ENCODE results near the gene C2CD4D.

DNA sequence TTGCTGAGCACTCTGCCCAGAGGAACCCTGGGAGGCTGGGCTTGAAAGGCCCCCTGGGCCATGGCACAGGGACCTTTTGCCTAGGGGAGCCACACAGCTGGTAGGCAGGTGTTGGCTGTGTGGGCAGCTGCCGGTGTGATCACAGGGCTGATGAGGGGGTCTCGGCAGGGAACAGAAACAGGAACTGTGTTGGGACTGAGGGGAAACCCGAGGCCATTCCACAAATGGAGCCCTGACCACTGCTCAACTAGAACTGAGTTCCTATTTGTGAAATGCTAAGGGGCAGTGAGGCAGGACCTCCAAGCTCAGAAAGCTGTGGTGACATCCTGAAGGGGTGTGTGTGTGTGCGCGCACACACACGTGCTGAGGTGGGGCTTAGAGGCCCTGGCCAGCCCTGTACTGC lies 20.3 kb upstream of the C2CD4D start:
- TF ChIP-seq, protein P1, sequence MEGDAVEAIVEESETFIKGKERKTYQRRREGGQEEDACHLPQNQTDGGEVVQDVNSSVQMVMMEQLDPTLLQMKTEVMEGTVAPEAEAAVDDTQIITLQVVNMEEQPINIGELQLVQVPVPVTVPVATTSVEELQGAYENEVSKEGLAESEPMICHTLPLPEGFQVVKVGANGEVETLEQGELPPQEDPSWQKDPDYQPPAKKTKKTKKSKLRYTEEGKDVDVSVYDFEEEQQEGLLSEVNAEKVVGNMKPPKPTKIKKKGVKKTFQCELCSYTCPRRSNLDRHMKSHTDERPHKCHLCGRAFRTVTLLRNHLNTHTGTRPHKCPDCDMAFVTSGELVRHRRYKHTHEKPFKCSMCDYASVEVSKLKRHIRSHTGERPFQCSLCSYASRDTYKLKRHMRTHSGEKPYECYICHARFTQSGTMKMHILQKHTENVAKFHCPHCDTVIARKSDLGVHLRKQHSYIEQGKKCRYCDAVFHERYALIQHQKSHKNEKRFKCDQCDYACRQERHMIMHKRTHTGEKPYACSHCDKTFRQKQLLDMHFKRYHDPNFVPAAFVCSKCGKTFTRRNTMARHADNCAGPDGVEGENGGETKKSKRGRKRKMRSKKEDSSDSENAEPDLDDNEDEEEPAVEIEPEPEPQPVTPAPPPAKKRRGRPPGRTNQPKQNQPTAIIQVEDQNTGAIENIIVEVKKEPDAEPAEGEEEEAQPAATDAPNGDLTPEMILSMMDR (IDR thresholded peaks at IDR 0.05; ENCODE audit: poor library complexity, severe bottlenecking), result no peak
- TF ChIP-seq REST (IDR thresholded peaks at IDR 0.05; ENCODE audit: borderline replicate concordance) (no peak), TAF1 (IDR thresholded peaks at IDR 0.05; ENCODE audit: low read depth) (no peak), RAD21 (conservative IDR thresholded peaks at IDR 0.05) (no peak), MXI1 (conservative IDR thresholded peaks at IDR 0.05; ENCODE audit: poor library complexity, severe bottlenecking) (no peak), SMC3 (conservative IDR thresholded peaks at IDR 0.05; ENCODE audit: poor library complexity) (no peak), EP300 (conservative IDR thresholded peaks at IDR 0.05; ENCODE audit: poor library complexity, severe bottlenecking) (no peak)
